Kidney tubule cell (primary cell): ENCODE data around the gene TTC27.
"Not testable (repeated sequence)": the region's sequence is repeated elsewhere in the genome, so short reads cannot be mapped to it uniquely, and the experiment has no call there.

ENCODE experiments used
- DNase-seq: peaks from one replicate; pipeline ENCODE4 v3.0.0-alpha.2; 2018; ENCODE audit warnings: low spot score

Gene TTC27

GRCh38 chr2:32719933-32720716 lies 92.3 kb downstream of the TTC27 start:
- DNase-seq: no peak

GRCh38 chr2:32720771-32721170 lies 92.9 kb downstream of the TTC27 start:
- no peak for DNase-seq

GRCh38 chr2:32721376-32721775 lies 93.5 kb downstream of the TTC27 start:
- no peak for DNase-seq

- no peak for DNase-seq
Measured at GRCh38 chr2:32723467-32724079, 95.7 kb downstream of the TTC27 start.

GRCh38 chr2:32726678-32727077 lies 98.8 kb downstream of the TTC27 start:
- DNase-seq: not testable (repeated sequence)

GRCh38 chr2:32727157-32727556 lies 99.3 kb downstream of the TTC27 start:
- DNase-seq: no peak

GRCh38 chr2:32730958-32731357 lies 103.1 kb downstream of the TTC27 start:
- DNase-seq: not testable (repeated sequence)

- DNase-seq: no peak
Measured at GRCh38 chr2:32732120-32732519, 104.3 kb downstream of the TTC27 start.

GRCh38 chr2:32732912-32733472 lies 105.1 kb downstream of the TTC27 start:
- peak; percentile 9 for DNase-seq

- DNase-seq: no peak
Measured at GRCh38 chr2:32735348-32735747, 107.5 kb downstream of the TTC27 start.

- DNase-seq: no peak
Measured at GRCh38 chr2:32738939-32739338, 111.1 kb downstream of the TTC27 start.

- DNase-seq: no peak
Measured at GRCh38 chr2:32739664-32740063, 111.8 kb downstream of the TTC27 start.

- no peak for DNase-seq
Measured at GRCh38 chr2:32741575-32741974, 113.7 kb downstream of the TTC27 start.

GRCh38 chr2:32742376-32742775 lies 114.5 kb downstream of the TTC27 start:
- no peak for DNase-seq

GRCh38 chr2:32743480-32744236 lies 115.8 kb downstream of the TTC27 start:
- DNase-seq: peak; percentile 17

GRCh38 chr2:32745191-32745590 lies 117.3 kb downstream of the TTC27 start:
- DNase-seq: peak; percentile 46

GRCh38 chr2:32745675-32746074 lies 117.8 kb downstream of the TTC27 start:
- no peak for DNase-seq

- DNase-seq: no peak
Measured at GRCh38 chr2:32746669-32747068, 118.8 kb downstream of the TTC27 start.

- no peak for DNase-seq
Measured at GRCh38 chr2:32748158-32748557, 120.3 kb downstream of the TTC27 start.

- DNase-seq: no peak
Measured at GRCh38 chr2:32750880-32751279, 123.0 kb downstream of the TTC27 start.

GRCh38 chr2:32752205-32752604 lies 124.4 kb downstream of the TTC27 start:
- no peak for DNase-seq

GRCh38 chr2:32752952-32753351 lies 125.1 kb downstream of the TTC27 start:
- no peak for DNase-seq

GRCh38 chr2:32754676-32755075 lies 126.8 kb downstream of the TTC27 start:
- DNase-seq: not testable (repeated sequence)
